Coronary artery (tissue), 2 donors: ENCODE data around the gene MDC1.
A peak's percentile ranks its signal among the peaks of the same experiment; 100 is the strongest.

Source experiments
- DNase-seq: peaks from one replicate; pipeline ENCODE4 v3.0.0-alpha.2; 2017; ENCODE audit warnings: low spot score
- H3K27ac ChIP-seq, 2 donors: fragments of 200-600 bp; sonication (generic); one replicate each; pipeline ENCODE4 v1.5.1; 2016 to 2019
- H3K4me3 ChIP-seq: fragments of 200-600 bp; sonication (generic); 2 replicates; pipeline ENCODE4 v1.5.1; 2016; ENCODE audit warnings: mild to moderate bottlenecking, moderate library complexity
- CTCF ChIP-seq: fragments of 200-600 bp; sonication (generic); IDR thresholded peaks from one replicate; pipeline ENCODE4 v1.5.1; 2019; ENCODE audit warnings: antibody characterized with exemption

MDC1 gene

GRCh38 chr6:30711758-30712380, 5.2 kb downstream of the MDC1 start:
- DNase-seq, result no peak
- no peak for TF ChIP-seq CTCF
- Histone ChIP-seq H3K27ac (no peak overlapping the region), H3K4me3 (no peak overlapping the region)

GRCh38 chr6:30709101-30709868, 7.8 kb downstream of the MDC1 start:
- no peak for DNase-seq

GRCh38 chr6:30707281-30707850, 9.7 kb downstream of the MDC1 start:
- DNase-seq, result peak; percentile 49
- no peak for TF ChIP-seq CTCF
- Histone ChIP-seq H3K4me3 (no peak overlapping the region), H3K27ac (no peak overlapping the region)

More at GRCh38 chr6:30709101-30709868, 7.8 kb downstream of the MDC1 start:
- TF ChIP-seq CTCF, result no peak
- H3K4me3 ChIP-seq, result no peak overlapping the region
- no peak overlapping the region for H3K27ac ChIP-seq

- Histone ChIP-seq H3K4me3 (no peak overlapping the region), H3K27ac (no peak overlapping the region)
- TF ChIP-seq CTCF, result no peak
- peak; percentile 49 for DNase-seq
Measured at GRCh38 chr6:30705620-30706019, 11.5 kb downstream of the MDC1 start.

- TF ChIP-seq CTCF, result no peak
- H3K4me3 ChIP-seq, result no peak overlapping the region
- no peak for DNase-seq
- no peak overlapping the region for H3K27ac ChIP-seq
Measured at GRCh38 chr6:30703821-30704220, 13.3 kb downstream of the MDC1 start.

- no peak overlapping the region for H3K4me3 ChIP-seq
- no peak overlapping the region for H3K27ac ChIP-seq
- DNase-seq, result no peak
- no peak for TF ChIP-seq CTCF
Measured at GRCh38 chr6:30703011-30703410, 14.1 kb downstream of the MDC1 start.
